Fibroblast of pulmonary artery (primary cell): ENCODE measurements around the gene ATF7.
"Not testable (repeated sequence)": the region's sequence is repeated elsewhere in the genome, so short reads cannot be mapped to it uniquely, and the experiment has no call there.

Experiments
- DNase-seq: peaks from one replicate; pipeline ENCODE4 v3.0.0-alpha.2; 2010; ENCODE audit warnings: low read depth
- H3K4me3 ChIP-seq: replicated peaks from 2 replicates; pipeline ENCODE4 v1.5.1; 2011; ENCODE audit warnings: low read depth, mild to moderate bottlenecking, control low read depth, low read length, moderate library complexity
- CTCF ChIP-seq: IDR thresholded peaks from 2 replicates; pipeline ENCODE4 v1.5.1; 2011; ENCODE audit warnings: mild to moderate bottlenecking, control low read depth, low read length, inconsistent platforms; ENCODE audit errors: missing control alignments

Gene ATF7

GRCh38 chr12:53622724-53623123 is 3.5 kb downstream of the ATF7 start:
- TF ChIP-seq CTCF: no peak
- no peak overlapping the region for H3K4me3 ChIP-seq
- no peak for DNase-seq

GRCh38 chr12:53618275-53618674 is 7.9 kb downstream of the ATF7 start:
- TF ChIP-seq CTCF: no peak
- H3K4me3 ChIP-seq: peak overlapping the region; percentile 30
- DNase-seq: no peak

GRCh38 chr12:53617700-53618099 is 8.5 kb downstream of the ATF7 start:
- no peak for DNase-seq
- no peak for TF ChIP-seq CTCF
- H3K4me3 ChIP-seq: no peak overlapping the region

- no peak overlapping the region for H3K4me3 ChIP-seq
- TF ChIP-seq CTCF: no peak
- no peak for DNase-seq
Measured at GRCh38 chr12:53616950-53617349, 9.2 kb downstream of the ATF7 start.

- no peak for DNase-seq
- H3K4me3 ChIP-seq: no peak overlapping the region
Measured at GRCh38 chr12:53613821-53614220, 12.4 kb downstream of the ATF7 start.

GRCh38 chr12:53612978-53613377 is 13.2 kb downstream of the ATF7 start:
- H3K4me3 ChIP-seq: no peak overlapping the region
- DNase-seq: no peak
- TF ChIP-seq CTCF: no peak

More at GRCh38 chr12:53613821-53614220, 12.4 kb downstream of the ATF7 start:
- no peak for TF ChIP-seq CTCF

- H3K4me3 ChIP-seq: no peak overlapping the region
- DNase-seq: no peak
- no peak for TF ChIP-seq CTCF
Measured at GRCh38 chr12:53611304-53611703, 14.9 kb downstream of the ATF7 start.

- H3K4me3 ChIP-seq, DNase-seq: not testable (repeated sequence)
Measured at GRCh38 chr12:53606688-53607087, 19.5 kb downstream of the ATF7 start.
